ENCODE data around the gene SLC22A23.
"Not testable (repeated sequence)": the region's sequence is repeated elsewhere in the genome, so short reads cannot be mapped to it uniquely, and the experiment has no call there.

The SLC22A23 gene

GRCh38 chr6:3249821-3250220, 207.0 kb downstream of the SLC22A23 start:
- no peak for DNase-seq (ENCODE audit: extremely low spot score)
- no peak for TF ChIP-seq HDGF (IDR thresholded peaks at IDR 0.05; ENCODE audit: borderline replicate concordance)
- TF ChIP-seq FOXK2 (IDR thresholded peaks at IDR 0.05) = no peak
- TF ChIP-seq BHLHE40 (IDR thresholded peaks at IDR 0.05; ENCODE audit: borderline replicate concordance) = no peak
- TF ChIP-seq PKNOX1 (IDR thresholded peaks at IDR 0.05) = no peak
- ChIA-PET CTCF (no interaction called here), POLR2A (interaction anchor here (0.7 to 7.3 kb wide), 4 partner anchors 18 to 131 kb away, joined by 3 to 53 read pairs (median 6); partner anchors contain the start of genes BPHL and TUBB2B)

- DNase-seq (ENCODE audit: extremely low spot score) = no peak
- ChIA-PET CTCF (interaction anchor here (0.7 to 2.1 kb wide), 5 partner anchors 9 to 500 kb away, joined by 3 to 11 read pairs (median 3); partner anchors contain the start of gene TUBB2A), POLR2A (interaction anchor here (0.8 to 7.3 kb wide), 10 partner anchors 12 to 184 kb away, joined by 3 to 53 read pairs (median 4); partner anchors contain the start of genes BPHL, RIPK1, TUBB2A and TUBB2B)
- no peak for TF ChIP-seq TARDBP (IDR thresholded peaks at IDR 0.05)
- TF ChIP-seq HDGF (IDR thresholded peaks at IDR 0.05; ENCODE audit: borderline replicate concordance) = no peak
- TF ChIP-seq SUZ12 (IDR thresholded peaks at IDR 0.05) = no peak
- no peak for TF ChIP-seq SP1 (IDR thresholded peaks at IDR 0.05)
- TF ChIP-seq L3MBTL2 (conservative IDR thresholded peaks at IDR 0.05) = no peak
- no peak for TF ChIP-seq PKNOX1 (IDR thresholded peaks at IDR 0.05)
- TF ChIP-seq FOXA1 (IDR thresholded peaks at IDR 0.05) = no peak
- TF ChIP-seq FOXK2 (IDR thresholded peaks at IDR 0.05) = no peak
- TF ChIP-seq CTBP1 (IDR thresholded peaks at IDR 0.05; ENCODE audit: borderline replicate concordance) = no peak
Measured at GRCh38 chr6:3247255-3248146, 209.3 kb downstream of the SLC22A23 start.

- no peak for TF ChIP-seq L3MBTL2 (conservative IDR thresholded peaks at IDR 0.05)
- TF ChIP-seq FOXM1 (IDR thresholded peaks at IDR 0.05; ENCODE audit: borderline replicate concordance) = no peak
- TF ChIP-seq SUZ12 (IDR thresholded peaks at IDR 0.05) = no peak
- CTCF ChIA-PET = no interaction called here
- DNase-seq (ENCODE audit: extremely low spot score) = no peak
- POLR2A ChIA-PET = interaction anchor here (1.4 to 7.3 kb wide), 3 partner anchors 14 to 17 kb away, joined by 4 to 53 read pairs (median 6); partner anchors contain the start of gene TUBB2B
Measured at GRCh38 chr6:3245216-3245615, 211.6 kb downstream of the SLC22A23 start.

- POLR2A ChIA-PET = interaction anchor here (1.4 to 1.7 kb wide), 2 partner anchors 13 to 15 kb away, joined by 4 to 6 read pairs; no protein-coding TSS in a partner anchor
- DNase-seq (ENCODE audit: extremely low spot score); CTCF ChIA-PET: not testable (repeated sequence)
Measured at GRCh38 chr6:3244832-3245161, 212.1 kb downstream of the SLC22A23 start.

- CTCF ChIA-PET = interaction anchor here (2.1 kb wide), 1 partner anchor 8 kb away, joined by 6 read pairs; no protein-coding TSS in a partner anchor
- DNase-seq (ENCODE audit: extremely low spot score) = no peak
- TF ChIP-seq FOXM1 (IDR thresholded peaks at IDR 0.05; ENCODE audit: borderline replicate concordance) = no peak
- TF ChIP-seq HDGF (IDR thresholded peaks at IDR 0.05; ENCODE audit: borderline replicate concordance) = no peak
- no peak for TF ChIP-seq LEF1 (IDR thresholded peaks at IDR 0.05; ENCODE audit: borderline replicate concordance)
- POLR2A ChIA-PET = interaction anchor here (1.4 to 1.7 kb wide), 2 partner anchors 13 to 15 kb away, joined by 4 to 6 read pairs; no protein-coding TSS in a partner anchor
Measured at GRCh38 chr6:3244003-3244831, 212.6 kb downstream of the SLC22A23 start.

GRCh38 chr6:3242768-3243167, 214.1 kb downstream of the SLC22A23 start:
- CTCF ChIA-PET = interaction anchor here (2.1 kb wide), 1 partner anchor 9 kb away, joined by 6 read pairs; no protein-coding TSS in a partner anchor
- no peak for DNase-seq (ENCODE audit: extremely low spot score)
- TF ChIP-seq FOXA1 (IDR thresholded peaks at IDR 0.05) (no peak), TARDBP (IDR thresholded peaks at IDR 0.05) (no peak), PKNOX1 (IDR thresholded peaks at IDR 0.05) (no peak), CTBP1 (IDR thresholded peaks at IDR 0.05; ENCODE audit: borderline replicate concordance) (no peak), NFRKB (IDR thresholded peaks at IDR 0.05) (no peak), HDGF (IDR thresholded peaks at IDR 0.05; ENCODE audit: borderline replicate concordance) (no peak), SP1 (IDR thresholded peaks at IDR 0.05) (no peak), BHLHE40 (IDR thresholded peaks at IDR 0.05; ENCODE audit: borderline replicate concordance) (no peak), LEF1 (IDR thresholded peaks at IDR 0.05; ENCODE audit: borderline replicate concordance) (no peak), ARNT (IDR thresholded peaks at IDR 0.05) (no peak), FOXM1 (IDR thresholded peaks at IDR 0.05; ENCODE audit: borderline replicate concordance) (no peak), FOXK2 (IDR thresholded peaks at IDR 0.05) (no peak), L3MBTL2 (conservative IDR thresholded peaks at IDR 0.05) (no peak), SUZ12 (IDR thresholded peaks at IDR 0.05) (no peak), ZNF384 (IDR thresholded peaks at IDR 0.05) (no peak), ELF4 (IDR thresholded peaks at IDR 0.05) (no peak)
- POLR2A ChIA-PET = no interaction called here

- CTCF ChIA-PET = interaction anchor here (2.1 to 3.0 kb wide), 2 partner anchors 10 kb away, joined by 6 to 18 read pairs; no protein-coding TSS in a partner anchor
- DNase-seq (ENCODE audit: extremely low spot score); POLR2A ChIA-PET: not testable (repeated sequence)
Measured at GRCh38 chr6:3241745-3242144, 215.1 kb downstream of the SLC22A23 start.

All from HEK293T (cell line).